ENCODE measurements around the gene RTN4R.
"Not testable (repeated sequence)": the region's sequence is repeated elsewhere in the genome, so short reads cannot be mapped to it uniquely, and the experiment has no call there.

GRCh38 chr22:20308806-20309650 lies 40.9 kb upstream of the RTN4R start:
- TF ChIP-seq HCFC1 (IDR thresholded peaks at IDR 0.05; ENCODE audit: low read depth, low read length); BRD4 (IDR thresholded peaks at IDR 0.05); KDM4B (IDR thresholded peaks at IDR 0.05; ENCODE audit: borderline replicate concordance in 2 of 2, low read depth in 1 of 2); MCM3 (IDR thresholded peaks at IDR 0.05); POLR2AphosphoS5 (IDR thresholded peaks at IDR 0.05; ENCODE audit: control insufficient read depth, insufficient read depth, low read depth, low read length): not testable (repeated sequence)

Data from K562 (cell line).